Endothelial cell of umbilical vein (primary cell): ENCODE data around the gene LRRC47. TPM values are rescaled to one million over a fixed set of nuclear protein-coding genes. Genes with fewer than 3 reads are reported as not detected.

Source experiments
- BruUV-seq: library from RNA; stranded (reverse); fragments of 400-500 nt; replicated peaks from 2 replicates; lab custom pipeline; 2021; lab: Mats Ljungman, UMichigan
- CTCF ChIA-PET: fragments of 300-600, 350-600 bp; sonication (Branson Sonifier 250); formaldehyde crosslinking; loops from one replicate; lab custom pipeline; 2021; ENCODE audit warnings: antibody characterized with exemption, inconsistent platforms; lab: Charles Lee
- POLR2A ChIA-PET: fragments of 300-600, 350-600 bp; sonication (Branson Sonifier 250); formaldehyde crosslinking; loops from one replicate; lab custom pipeline; 2021; ENCODE audit warnings: antibody characterized with exemption, inconsistent platforms; lab: Charles Lee
- DNase-seq: peaks from one replicate; pipeline ENCODE4 v3.0.0-alpha.2; 2011; ENCODE audit warnings: low read depth, low spot score
- FAIRE-seq: peaks from 2 replicates; lab custom pipeline; 2011; peaks lifted over from hg19 to GRCh38; lab: Jason Lieb, UNC
- H2AFZ ChIP-seq: 2 replicates; pipeline ENCODE4 v1.6.0; 2012; ENCODE audit warnings: low read depth, low read length, control low read depth, inconsistent platforms
- H3K27ac ChIP-seq: 2 replicates; pipeline ENCODE4 v1.5.1; 2011; ENCODE audit warnings: low read depth, mild to moderate bottlenecking, control low read depth, low read length, moderate library complexity; ENCODE audit not compliant: insufficient read depth
- H3K27me3 ChIP-seq, 2 experiments: 2 replicates each; pipeline versions ENCODE4 v1.6.0 to v1.6.1; 2011; ENCODE audit warnings: low read length in 2 of 2, mixed read lengths in 1 of 2; ENCODE audit not compliant: control insufficient read depth in 2 of 2, insufficient read depth in 2 of 2
- H3K36me3 ChIP-seq, 2 experiments: 2 replicates in 1 of 2; 3 replicates in 1 of 2; pipeline ENCODE4 v1.5.1; 2011; ENCODE audit warnings: low read length in 2 of 2, mild to moderate bottlenecking in 1 of 2, moderate library complexity in 1 of 2; ENCODE audit not compliant: control insufficient read depth in 2 of 2, insufficient read depth in 2 of 2; ENCODE audit errors: extremely low read depth in 1 of 2
- H3K4me1 ChIP-seq: 3 replicates; pipeline ENCODE4 v1.5.1; 2011; ENCODE audit warnings: mild to moderate bottlenecking, low read length; ENCODE audit not compliant: control insufficient read depth, insufficient read depth; ENCODE audit errors: extremely low read depth
- H3K4me2 ChIP-seq: 2 replicates; pipeline ENCODE4 v1.6.1; 2011; ENCODE audit warnings: low read length, control low read depth, mixed read lengths; ENCODE audit not compliant: insufficient read depth
- H3K4me3 ChIP-seq, 3 experiments: fragments of 200-600 bp in 1 of 3; sonication (generic), shearing (Covaris generic) in 1 of 3; replicated peaks in 1 of 3; 2 replicates each; pipeline ENCODE4 v1.5.1; 2011 to 2016; ENCODE audit warnings: control low read depth in 3 of 3, low read length in 3 of 3, mild to moderate bottlenecking in 2 of 3, inconsistent platforms in 1 of 3, low read depth in 1 of 3, moderate library complexity in 1 of 3; ENCODE audit not compliant: insufficient read depth in 1 of 3
- H3K79me2 ChIP-seq: 2 replicates; pipeline ENCODE4 v1.6.0; 2012; ENCODE audit warnings: low read length, inconsistent platforms; ENCODE audit not compliant: control insufficient read depth, insufficient read depth
- H3K9ac ChIP-seq: replicated peaks from 2 replicates; pipeline ENCODE3; 2011; ENCODE audit warnings: low read length, control low read depth; ENCODE audit not compliant: insufficient read depth; ENCODE audit errors: extremely low read depth
- H3K9me1 ChIP-seq: replicated peaks from 3 replicates; pipeline ENCODE4 v1.6.0; 2011; ENCODE audit warnings: mild to moderate bottlenecking, low read length; ENCODE audit not compliant: control insufficient read depth, insufficient read depth; ENCODE audit errors: extremely low read depth
- H3K9me3 ChIP-seq: replicated peaks from 2 replicates; pipeline ENCODE4 v1.5.1; 2012; ENCODE audit warnings: low read length, inconsistent platforms; ENCODE audit not compliant: control insufficient read depth, insufficient read depth
- H4K20me1 ChIP-seq: replicated peaks from 2 replicates; pipeline ENCODE3; 2011; ENCODE audit warnings: mild to moderate bottlenecking, low read length; ENCODE audit not compliant: control insufficient read depth, insufficient read depth; ENCODE audit errors: extremely low read depth
- EZH2 ChIP-seq: IDR thresholded peaks from 2 replicates; pipeline ENCODE4 v1.6.1; 2012; ENCODE audit warnings: borderline replicate concordance, low read depth, mild to moderate bottlenecking, moderate library complexity, low read length, inconsistent platforms; ENCODE audit not compliant: severe bottlenecking
- FOS ChIP-seq: IDR thresholded peaks from 2 replicates; pipeline ENCODE4 v1.6.1; 2011; ENCODE audit warnings: mild to moderate bottlenecking, low read length, moderate library complexity, borderline replicate concordance; ENCODE audit not compliant: insufficient read depth
- GATA2 ChIP-seq: IDR thresholded peaks from 2 replicates; pipeline ENCODE4 v1.7.0; 2011; ENCODE audit warnings: low read depth, mild to moderate bottlenecking, moderate library complexity, mixed read lengths, low read length; ENCODE audit not compliant: insufficient read length, insufficient read depth
- JUN ChIP-seq: IDR thresholded peaks from 2 replicates; pipeline ENCODE4 v1.6.1; 2011; ENCODE audit warnings: borderline replicate concordance, low read depth; ENCODE audit not compliant: insufficient read length, insufficient read depth
- MYC ChIP-seq: IDR thresholded peaks from one replicate; pipeline ENCODE4 v1.6.1; 2011; ENCODE audit warnings: mild to moderate bottlenecking, low read depth, low read length
- POLR2A ChIP-seq: IDR thresholded peaks from 2 replicates; pipeline ENCODE4 v1.6.1; 2012; ENCODE audit warnings: low read depth, mild to moderate bottlenecking, control low read depth, low read length
- POLR2AphosphoS5 ChIP-seq: IDR thresholded peaks from 2 replicates; pipeline ENCODE4 v1.6.1; 2012; ENCODE audit warnings: low read depth, mild to moderate bottlenecking, control low read depth, low read length, moderate library complexity; ENCODE audit not compliant: insufficient read depth
- dilution Hi-C: fragments of 300-500 bp; cut with MboI; formaldehyde crosslinking; loops from one replicate; pipeline ENCODE4 v1.15.0; 2019; ENCODE audit warnings: low sequenced_read_pairs; ENCODE audit not compliant: extremely low pct_ligation_motif_present
- intact Hi-C: fragments of 100-400 bp; cut with micrococcal nuclease; formaldehyde crosslinking; loops from one replicate; pipeline ENCODE4 v1.10.0; 2022
- polyA plus RNA-seq, 4 experiments: library from polyadenylated mRNA; depleted of rRNA in 3 of 4; stranded (reverse) in 3 of 4; unstranded in 1 of 4; fragments of >200 nt; gene quantifications; 2 replicates each; pipeline versions ENCODE4 v1.2.1 to v1.2.3, GENCODE V29; 2011 to 2012; ENCODE audit warnings: missing spikeins in 1 of 4
- total RNA-seq: library from RNA; stranded (reverse); gene quantifications from 2 replicates; pipeline ENCODE4 v1.2.3, GENCODE V29; 2021
- TF ChIP-seq, protein P1 (sequence below): IDR thresholded peaks from 2 replicates; pipeline ENCODE4 v1.6.1; 2011; ENCODE audit not compliant: insufficient read depth, insufficient read length
- TF ChIP-seq, protein P2 (sequence below), 2 donors: IDR thresholded peaks; 1 replicate in 1 of 2; 2 replicates in 1 of 2; pipeline ENCODE4 v1.5.1; 2011; ENCODE audit warnings: low read length in 2 of 2, mild to moderate bottlenecking in 2 of 2, moderate library complexity in 2 of 2, control low read depth in 1 of 2, inconsistent platforms in 1 of 2, low read depth in 1 of 2; ENCODE audit not compliant: insufficient read depth in 1 of 2; ENCODE audit errors: extremely low read depth in 1 of 2

LRRC47 gene
- total and polyA plus RNA-seq, 2 donors (not counting 3 experiments of a cell fraction or from before 2014, with no cell fraction given) = 23.7 to 42.5 TPM

GRCh38 chr1:3773572-3774275 lies 22.6 kb downstream of the LRRC47 start:
- FAIRE-seq (no peak), DNase-seq (no peak)
- Histone ChIP-seq H3K9ac (no peak overlapping the region), H4K20me1 (no peaks in the 10 kb centered on the region), H3K27ac (no peak overlapping the region), H3K4me1 (peaks cover 6% of the 10 kb centered on the region), H3K9me3 (no peaks in the 10 kb centered on the region), H2AFZ (no peak overlapping the region), H3K36me3 (no peaks in the 10 kb centered on the region), H3K4me2 (no peak overlapping the region), H3K9me1 (no peaks in the 10 kb centered on the region), H3K79me2 (no peaks in the 10 kb centered on the region), H3K4me3 (no peak overlapping the region), H3K27me3 (no peaks in the 10 kb centered on the region)
- ChIA-PET CTCF (interaction anchor here (0.7 to 0.9 kb wide), 2 partner anchors 13 to 49 kb away, joined by 3 to 4 read pairs; no protein-coding TSS in a partner anchor), POLR2A (no interaction called here)
- intact Hi-C loops = loop anchor here (2.0 to 5.0 kb wide), 2 partner anchors 27 to 129 kb away; partner anchors contain the start of gene C1orf174
- dilution Hi-C loops = no loop called here
- TF ChIP-seq GATA2 (no peak), POLR2AphosphoS5 (no peak), EZH2 (no peak), MYC (no peak), FOS (no peak), JUN (no peak), POLR2A (no peak)
- TF ChIP-seq, protein P1, sequence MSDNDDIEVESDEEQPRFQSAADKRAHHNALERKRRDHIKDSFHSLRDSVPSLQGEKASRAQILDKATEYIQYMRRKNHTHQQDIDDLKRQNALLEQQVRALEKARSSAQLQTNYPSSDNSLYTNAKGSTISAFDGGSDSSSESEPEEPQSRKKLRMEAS = no peak
- TF ChIP-seq, protein P2, sequence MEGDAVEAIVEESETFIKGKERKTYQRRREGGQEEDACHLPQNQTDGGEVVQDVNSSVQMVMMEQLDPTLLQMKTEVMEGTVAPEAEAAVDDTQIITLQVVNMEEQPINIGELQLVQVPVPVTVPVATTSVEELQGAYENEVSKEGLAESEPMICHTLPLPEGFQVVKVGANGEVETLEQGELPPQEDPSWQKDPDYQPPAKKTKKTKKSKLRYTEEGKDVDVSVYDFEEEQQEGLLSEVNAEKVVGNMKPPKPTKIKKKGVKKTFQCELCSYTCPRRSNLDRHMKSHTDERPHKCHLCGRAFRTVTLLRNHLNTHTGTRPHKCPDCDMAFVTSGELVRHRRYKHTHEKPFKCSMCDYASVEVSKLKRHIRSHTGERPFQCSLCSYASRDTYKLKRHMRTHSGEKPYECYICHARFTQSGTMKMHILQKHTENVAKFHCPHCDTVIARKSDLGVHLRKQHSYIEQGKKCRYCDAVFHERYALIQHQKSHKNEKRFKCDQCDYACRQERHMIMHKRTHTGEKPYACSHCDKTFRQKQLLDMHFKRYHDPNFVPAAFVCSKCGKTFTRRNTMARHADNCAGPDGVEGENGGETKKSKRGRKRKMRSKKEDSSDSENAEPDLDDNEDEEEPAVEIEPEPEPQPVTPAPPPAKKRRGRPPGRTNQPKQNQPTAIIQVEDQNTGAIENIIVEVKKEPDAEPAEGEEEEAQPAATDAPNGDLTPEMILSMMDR (IDR thresholded peaks at IDR 0.05; ENCODE audit: extremely low read depth in 1 of 2, insufficient read depth in 1 of 2, low read depth in 1 of 2, low read length in 2 of 2) = no peak
- no TSS peak for BruUV-seq
